Hepatocyte (in vitro differentiated cells): ENCODE measurements around the gene DIP2C.

Experiments used
- CTCF ChIP-seq: fragments of 200-600 bp; sonication (generic); IDR thresholded peaks from 2 replicates; pipeline ENCODE4 v1.5.1; 2016; ENCODE audit warnings: antibody characterized with exemption, mild to moderate bottlenecking; ENCODE audit not compliant: poor library complexity
- EZH2 ChIP-seq: fragments of 200-600 bp; sonication (generic); IDR thresholded peaks from 2 replicates; pipeline ENCODE4 v1.6.1; 2016; ENCODE audit warnings: antibody characterized with exemption, mild to moderate bottlenecking, borderline replicate concordance
- EZH2phosphoT487 ChIP-seq: fragments of 200-600 bp; sonication (generic); IDR thresholded peaks from one replicate; pipeline ENCODE4 v1.6.1; 2018; ENCODE audit warnings: antibody characterized with exemption, mild to moderate bottlenecking, low read depth, moderate library complexity; ENCODE audit not compliant: unreplicated experiment, severe bottlenecking

GRCh38 chr10:513393-513792 is 176.1 kb downstream of the DIP2C start:
- TF ChIP-seq CTCF (no peak), EZH2 (no peak), EZH2phosphoT487 (no peak)
